Thyroid gland (tissue), 4 donors: ENCODE results near the gene CD300C.

ENCODE experiments used
- POLR2A ChIP-seq, 2 donors: fragments of 450-650 bp; IDR thresholded peaks; one replicate each; pipeline ENCODE4 v1.6.1; 2017; ENCODE audit warnings: antibody characterized with exemption in 2 of 2, mild to moderate bottlenecking in 2 of 2, moderate library complexity in 1 of 2
- TF ChIP-seq, protein P1 (sequence below), 6 experiments: fragments of 200-600 bp in 3 of 6; fragments of 450-650 bp in 3 of 6; sonication (generic) in 3 of 6; IDR thresholded peaks; one replicate each; pipeline ENCODE4 v1.5.1; 2016 to 2019; ENCODE audit warnings: antibody characterized with exemption in 6 of 6, mild to moderate bottlenecking in 2 of 6, inconsistent platforms in 1 of 6, moderate library complexity in 1 of 6

DNA sequence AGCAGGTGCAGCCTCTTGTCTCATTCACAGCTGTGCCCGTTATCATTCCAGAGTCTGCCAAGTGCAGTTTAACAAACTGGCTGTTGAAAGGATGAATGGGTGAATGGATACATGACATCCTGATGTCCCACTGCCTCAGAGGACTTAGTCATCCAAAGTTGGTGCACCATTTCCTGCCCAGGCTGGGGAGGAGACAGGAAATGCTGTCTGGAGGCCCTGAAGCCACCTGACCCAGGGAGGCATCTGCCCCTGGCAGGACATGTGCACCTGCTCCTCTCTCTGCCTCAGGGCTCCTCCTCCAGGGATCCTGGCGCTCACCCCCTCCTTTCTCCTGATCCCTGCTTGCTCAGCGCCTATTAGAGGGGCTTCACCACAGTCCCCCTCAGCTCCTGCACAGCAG, 1.8 kb upstream of the CD300C start:
- TF ChIP-seq, protein P1, sequence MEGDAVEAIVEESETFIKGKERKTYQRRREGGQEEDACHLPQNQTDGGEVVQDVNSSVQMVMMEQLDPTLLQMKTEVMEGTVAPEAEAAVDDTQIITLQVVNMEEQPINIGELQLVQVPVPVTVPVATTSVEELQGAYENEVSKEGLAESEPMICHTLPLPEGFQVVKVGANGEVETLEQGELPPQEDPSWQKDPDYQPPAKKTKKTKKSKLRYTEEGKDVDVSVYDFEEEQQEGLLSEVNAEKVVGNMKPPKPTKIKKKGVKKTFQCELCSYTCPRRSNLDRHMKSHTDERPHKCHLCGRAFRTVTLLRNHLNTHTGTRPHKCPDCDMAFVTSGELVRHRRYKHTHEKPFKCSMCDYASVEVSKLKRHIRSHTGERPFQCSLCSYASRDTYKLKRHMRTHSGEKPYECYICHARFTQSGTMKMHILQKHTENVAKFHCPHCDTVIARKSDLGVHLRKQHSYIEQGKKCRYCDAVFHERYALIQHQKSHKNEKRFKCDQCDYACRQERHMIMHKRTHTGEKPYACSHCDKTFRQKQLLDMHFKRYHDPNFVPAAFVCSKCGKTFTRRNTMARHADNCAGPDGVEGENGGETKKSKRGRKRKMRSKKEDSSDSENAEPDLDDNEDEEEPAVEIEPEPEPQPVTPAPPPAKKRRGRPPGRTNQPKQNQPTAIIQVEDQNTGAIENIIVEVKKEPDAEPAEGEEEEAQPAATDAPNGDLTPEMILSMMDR (IDR thresholded peaks at IDR 0.05): no peak
- no peak for TF ChIP-seq POLR2A (IDR thresholded peaks at IDR 0.05)
